Activated CD4-positive, alpha-beta T cell treated with anti-CD3 and anti-CD28 coated beads for 1 hour (primary cell): Measurements from ENCODE around the gene TINAG.
"Not testable (repeated sequence)": the region's sequence is repeated elsewhere in the genome, so short reads cannot be mapped to it uniquely, and the experiment has no call there.

Experiments used
- DNase-seq: peaks from one replicate; pipeline ENCODE4 v3.0.0-alpha.2; 2020

TINAG gene

DNA sequence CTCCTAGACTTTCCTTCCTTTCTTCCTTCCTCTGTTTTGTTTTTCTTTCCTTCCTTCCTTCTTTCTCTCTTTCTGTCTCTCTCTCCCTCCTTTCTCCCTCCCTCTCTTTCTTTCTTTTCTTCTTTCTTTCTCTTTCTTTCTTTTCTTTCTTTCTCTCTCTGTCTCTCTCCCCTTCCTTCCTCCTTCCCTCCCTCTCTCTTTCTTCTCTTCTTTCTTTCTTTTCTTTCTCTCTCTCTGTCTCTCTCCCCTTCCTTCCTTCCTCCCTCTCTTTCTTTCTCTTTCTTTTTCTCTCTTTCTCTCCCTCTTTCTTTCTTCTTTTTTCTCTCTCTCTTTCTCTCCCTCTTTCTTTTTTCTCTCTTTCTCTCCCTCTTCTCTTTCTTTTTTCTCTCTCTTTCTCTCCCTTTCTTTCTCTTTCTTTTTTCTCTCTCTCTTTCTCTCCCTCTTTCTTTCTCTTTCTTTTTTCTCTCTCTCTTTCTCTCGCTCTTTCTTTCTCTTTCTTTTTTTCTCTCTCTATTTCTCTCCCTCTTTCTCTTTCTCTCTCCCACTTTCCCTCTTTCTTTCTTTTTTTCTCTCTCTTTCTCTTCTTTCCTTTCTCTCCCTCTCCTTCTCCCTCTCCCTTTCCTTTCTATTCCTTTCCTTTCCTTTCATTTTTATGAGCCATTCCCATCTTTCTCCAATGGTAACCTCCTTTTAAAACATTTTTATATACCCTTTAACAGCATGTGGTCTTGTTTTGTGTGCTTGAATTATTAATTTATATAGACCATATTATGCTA is 2.3 kb downstream of the TINAG start:
- no peak for DNase-seq

- DNase-seq = no peak
Observed at GRCh38 chr6:54315656-54316055, 7.4 kb downstream of the TINAG start.

DNA sequence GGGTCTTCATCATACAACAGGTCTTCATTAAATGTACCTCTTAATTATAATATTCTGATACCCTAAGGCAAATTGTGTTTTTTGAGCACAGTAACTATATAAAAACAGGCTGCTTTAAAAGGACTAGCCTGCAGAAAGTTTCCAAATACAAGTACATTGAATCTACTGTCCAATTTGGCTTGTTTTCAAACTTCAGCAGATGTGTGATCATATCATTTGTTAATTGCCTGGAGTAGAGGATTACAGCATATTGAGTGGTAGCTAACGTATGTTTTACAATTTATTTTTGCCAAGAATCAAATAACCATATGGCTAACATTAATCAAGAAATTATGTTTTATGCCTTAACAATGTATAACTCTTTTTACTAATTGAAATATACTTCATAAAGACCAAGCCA is 12.6 kb downstream of the TINAG start:
- DNase-seq = no peak

DNA sequence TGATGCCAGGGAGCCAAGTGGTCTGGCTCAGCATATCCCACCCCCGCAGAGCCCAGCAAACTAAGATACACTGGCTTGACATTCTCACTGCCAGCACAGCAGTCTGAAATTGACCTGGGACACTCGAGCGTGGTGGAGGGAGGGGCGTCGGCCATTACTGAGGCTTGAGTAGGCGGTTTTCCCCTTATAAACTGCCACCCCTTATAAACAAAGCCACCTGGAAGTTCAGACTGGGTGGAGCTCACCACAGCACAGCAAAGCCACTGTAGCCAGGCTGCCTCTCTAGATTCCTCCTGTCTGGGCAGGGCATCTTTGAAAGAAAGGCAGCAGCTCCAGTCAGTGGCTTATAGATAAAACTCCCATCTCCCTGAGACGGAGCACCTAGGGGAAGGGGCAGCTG is 19.4 kb downstream of the TINAG start:
- DNase-seq = no peak

DNA sequence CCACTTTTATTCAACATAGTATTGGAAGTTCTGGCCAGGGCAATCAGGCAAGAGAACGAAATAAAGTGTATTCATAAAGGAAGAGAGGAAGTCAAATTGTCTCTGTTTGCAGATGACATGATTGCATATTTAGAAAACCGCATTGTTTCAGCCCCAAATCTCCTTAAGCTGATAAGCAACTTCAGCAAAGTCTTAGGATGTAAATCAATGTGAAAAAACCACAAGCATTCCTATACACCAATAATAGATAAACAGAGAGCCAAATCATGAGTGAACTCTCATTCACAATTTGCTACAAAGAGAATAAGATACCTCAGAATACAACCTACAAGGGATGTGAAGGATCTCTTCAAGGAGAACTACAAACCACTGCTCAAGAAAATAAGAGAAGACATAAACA is 23.3 kb downstream of the TINAG start:
- not testable (repeated sequence) for DNase-seq

- no peak for DNase-seq
Observed at GRCh38 chr6:54335871-54336270, 27.6 kb downstream of the TINAG start.

DNA sequence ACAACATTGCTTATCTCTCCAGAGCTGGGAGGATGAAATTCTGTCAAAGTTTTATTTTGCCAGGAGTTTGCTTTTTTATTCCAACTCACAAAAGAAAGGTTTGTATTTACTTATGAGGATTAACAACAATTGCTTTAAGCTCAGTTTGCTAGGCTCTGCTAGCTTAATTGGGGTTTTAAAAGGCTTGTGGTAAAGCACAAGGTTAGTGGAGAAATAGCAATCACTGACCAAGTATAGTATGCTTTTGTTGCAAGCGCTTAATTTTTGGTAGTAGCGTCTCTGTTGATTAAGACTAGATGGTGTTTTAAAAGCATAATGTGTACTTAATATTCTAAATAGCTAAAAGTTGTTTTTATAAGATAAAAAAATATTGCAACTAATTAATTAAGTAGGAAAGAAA is 45.7 kb downstream of the TINAG start:
- DNase-seq = no peak

DNA sequence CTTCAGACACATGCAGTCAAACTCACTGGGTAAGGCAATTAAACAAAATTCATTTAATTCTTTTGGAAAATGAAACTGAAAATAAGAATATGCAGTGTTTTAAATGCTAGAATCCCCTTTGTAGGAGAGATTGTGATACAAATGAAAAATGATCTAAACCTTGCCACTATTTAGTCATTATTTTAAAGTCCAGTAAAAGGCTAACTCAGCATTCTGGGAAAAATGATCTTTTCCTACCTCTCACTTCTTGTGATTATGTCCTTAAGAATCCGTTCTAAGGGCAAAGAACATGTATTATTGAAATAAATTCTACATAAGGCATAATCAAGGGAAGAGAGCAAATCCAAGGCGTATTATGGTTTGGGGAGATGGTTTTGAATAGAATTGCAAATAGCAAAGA is 46.4 kb downstream of the TINAG start:
- no peak for DNase-seq

GRCh38 chr6:54357141-54357540 is 48.9 kb downstream of the TINAG start:
- DNase-seq = no peak

- DNase-seq = no peak
Observed at GRCh38 chr6:54361188-54361587, 52.9 kb downstream of the TINAG start.

GRCh38 chr6:54361734-54362133 is 53.5 kb downstream of the TINAG start:
- DNase-seq = no peak

DNA sequence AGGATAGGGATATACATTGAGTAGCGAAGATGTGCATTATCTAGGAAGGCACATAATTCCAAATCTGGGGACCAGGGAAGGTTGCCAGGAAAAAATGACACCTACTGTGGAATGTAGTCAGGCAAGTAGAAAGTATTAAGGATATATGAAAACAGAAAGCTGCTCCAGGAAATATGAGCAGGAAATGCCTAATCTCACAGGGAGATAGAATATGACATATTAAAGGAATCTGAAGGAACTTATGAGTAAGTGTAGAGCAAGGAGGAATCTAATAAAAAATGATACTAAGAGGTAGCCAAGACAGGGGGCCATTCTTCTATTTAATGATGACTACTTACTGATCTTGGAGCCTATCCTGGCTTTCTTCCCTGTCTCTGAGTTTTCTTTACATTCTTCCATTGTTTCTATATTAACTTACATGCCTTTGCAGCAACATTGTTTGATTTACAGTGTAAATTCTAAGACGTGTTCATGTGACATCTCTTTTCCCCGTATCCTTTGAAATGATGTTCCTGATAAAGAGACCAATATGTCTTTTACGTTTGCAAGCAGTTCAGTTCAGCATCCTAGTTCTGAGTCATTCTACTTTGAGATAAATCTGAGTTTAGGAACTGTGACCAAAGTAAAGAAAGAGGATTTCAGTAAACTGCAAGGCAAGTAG is 58.6 kb downstream of the TINAG start:
- no peak for DNase-seq

DNA sequence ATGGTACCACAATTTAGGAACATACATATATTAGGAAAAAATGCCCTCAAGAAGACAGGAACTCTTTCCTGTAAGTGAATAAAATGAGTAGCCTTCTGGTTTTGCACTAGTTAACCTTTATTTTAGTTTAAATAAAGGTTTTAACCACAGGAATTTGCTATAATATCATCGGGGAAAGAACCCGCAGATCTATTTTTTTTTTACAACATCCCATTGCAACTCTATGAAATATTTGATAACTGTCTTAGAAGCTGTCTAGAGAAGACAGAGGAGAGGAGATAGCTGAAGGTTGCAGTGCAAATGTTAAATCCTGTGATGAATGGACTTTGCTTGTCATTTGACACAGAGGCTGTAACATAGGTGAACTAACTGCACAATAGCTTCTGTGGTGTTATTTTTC is 69.5 kb downstream of the TINAG start:
- no peak for DNase-seq

DNA sequence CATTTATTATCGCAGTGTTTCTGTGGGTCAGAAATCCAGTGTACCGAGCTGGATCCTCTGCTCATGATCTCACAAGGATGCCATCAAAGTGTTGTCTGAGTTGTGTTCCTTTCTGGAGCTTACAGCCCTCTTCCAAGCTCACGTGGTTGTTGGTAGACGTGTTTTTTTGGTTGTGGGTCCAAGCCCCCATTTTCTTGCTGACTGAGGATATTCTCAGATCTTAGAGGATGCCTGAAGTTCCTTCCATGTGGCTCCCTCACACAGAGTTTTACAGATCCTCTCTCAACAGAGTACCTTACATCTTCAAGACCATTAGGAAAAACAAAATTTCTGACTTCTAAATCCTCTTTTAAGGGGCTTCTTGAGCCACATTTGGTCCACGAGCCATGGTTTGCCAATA is 78.1 kb downstream of the TINAG start:
- no peak for DNase-seq

- no peak for DNase-seq
Observed at GRCh38 chr6:54390362-54390761, 82.1 kb downstream of the TINAG start.

DNA sequence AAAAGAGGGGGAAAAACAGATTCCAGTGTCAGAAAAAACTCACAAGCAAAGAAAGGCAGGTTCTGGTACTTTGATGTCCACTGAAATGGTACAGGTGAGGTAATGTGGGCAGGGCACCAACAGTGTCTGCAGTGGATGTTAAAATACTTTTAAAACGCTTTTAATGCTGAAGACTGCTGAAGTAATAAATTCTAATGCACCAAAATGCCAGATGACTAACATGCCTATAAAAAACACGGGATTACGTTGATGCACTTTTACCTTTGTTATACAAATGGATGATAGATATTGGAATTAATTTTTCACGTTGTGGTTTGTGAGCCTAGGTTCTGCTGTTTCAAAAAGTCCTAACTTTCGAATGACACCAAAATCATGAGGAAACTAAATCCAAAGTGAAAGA is 83.3 kb downstream of the TINAG start:
- no peak for DNase-seq

DNA sequence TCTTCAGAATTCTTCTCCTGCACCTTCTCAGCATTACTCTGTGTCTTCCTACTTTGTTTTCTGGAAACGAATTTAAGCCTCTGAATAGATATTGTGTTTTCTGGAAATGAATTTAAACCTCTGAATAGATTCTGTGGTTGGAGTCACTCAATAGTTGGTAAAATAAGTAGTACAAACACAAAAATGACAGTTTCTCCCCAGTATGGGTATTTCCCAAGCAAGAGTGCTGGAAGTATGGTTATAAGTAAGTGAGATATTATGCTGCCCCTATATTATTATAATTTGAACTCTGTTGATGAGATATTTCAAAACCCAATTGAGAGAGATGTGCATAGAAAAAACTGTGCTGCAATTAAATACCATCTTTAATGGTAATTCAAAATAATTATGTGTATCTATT is 94.9 kb downstream of the TINAG start:
- no peak for DNase-seq

DNA sequence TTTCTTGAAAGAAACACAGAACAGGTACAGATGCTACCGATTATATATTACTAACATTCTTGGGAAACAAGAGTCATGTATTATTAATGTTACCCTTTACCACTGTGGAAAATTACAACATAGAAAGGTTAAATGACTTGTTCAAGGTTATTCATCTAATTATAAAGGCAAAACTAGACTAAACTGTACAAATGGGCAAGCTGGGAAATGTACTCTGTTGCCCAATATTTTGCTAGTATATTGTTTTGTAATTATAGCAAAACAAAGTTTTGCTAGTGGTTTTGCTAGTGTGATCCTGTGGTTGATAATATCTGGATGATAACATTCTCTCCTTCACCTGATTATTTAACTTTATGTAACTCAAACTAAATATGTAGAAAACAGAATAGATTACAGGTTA is 96.5 kb downstream of the TINAG start:
- no peak for DNase-seq

GRCh38 chr6:54411767-54412166 is 103.5 kb downstream of the TINAG start:
- no peak for DNase-seq

DNA sequence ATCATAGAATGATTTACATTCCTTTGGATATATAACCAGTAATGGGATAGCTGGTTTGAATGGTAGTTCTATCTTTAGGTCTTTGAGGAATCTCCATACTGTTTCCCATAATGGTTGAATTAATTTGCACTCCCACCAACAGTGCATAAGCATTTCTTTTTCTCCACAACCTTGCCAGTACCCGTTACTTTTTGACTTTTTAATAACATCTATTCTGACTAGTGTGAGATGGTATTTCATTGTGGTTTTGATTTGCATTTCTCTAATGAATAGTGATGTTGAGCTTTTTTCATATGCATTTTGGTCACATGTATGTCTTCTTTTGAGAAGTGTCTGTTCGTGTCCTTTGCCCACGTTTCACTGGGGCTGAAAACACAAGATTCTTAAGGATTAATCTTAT is 107.3 kb downstream of the TINAG start:
- DNase-seq = no peak

DNA sequence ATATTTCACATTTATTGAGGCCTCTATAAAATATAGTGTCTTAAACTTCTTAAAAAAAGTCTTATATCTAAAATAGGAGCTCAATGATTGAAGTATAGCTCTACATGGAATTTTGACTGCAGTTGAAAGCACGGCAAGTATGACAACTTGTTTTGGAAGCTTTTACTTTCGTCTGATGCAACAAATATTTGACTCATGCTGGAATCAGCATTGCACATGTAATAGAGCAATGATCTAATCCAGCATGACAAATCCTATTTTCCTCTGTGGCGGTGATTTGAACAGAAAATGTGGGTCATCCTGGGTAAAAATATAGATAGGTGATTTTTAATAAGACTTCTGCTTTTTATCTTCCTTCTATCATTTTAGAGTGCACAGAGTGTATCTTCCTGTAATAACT is 111.6 kb downstream of the TINAG start:
- no peak for DNase-seq

DNA sequence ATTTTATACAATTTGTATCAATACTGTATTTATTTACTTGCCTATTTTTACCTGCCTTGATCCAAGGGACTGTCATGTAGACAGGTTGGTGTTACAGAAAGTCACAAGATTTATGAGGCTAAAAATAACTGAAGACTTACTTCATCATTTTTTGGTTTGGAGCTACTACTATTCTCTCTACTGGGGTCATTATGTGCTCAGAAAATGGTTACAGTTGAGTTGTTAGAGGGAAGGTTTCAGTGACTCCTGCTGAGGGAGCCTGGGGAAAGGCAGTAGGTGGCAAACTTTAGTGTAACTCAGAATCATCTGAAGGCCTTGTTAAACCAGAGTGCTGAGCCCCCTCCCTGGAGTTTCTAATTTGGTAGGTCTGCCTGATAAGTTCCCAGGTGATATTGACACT is 118.8 kb downstream of the TINAG start:
- no peak for DNase-seq

DNA sequence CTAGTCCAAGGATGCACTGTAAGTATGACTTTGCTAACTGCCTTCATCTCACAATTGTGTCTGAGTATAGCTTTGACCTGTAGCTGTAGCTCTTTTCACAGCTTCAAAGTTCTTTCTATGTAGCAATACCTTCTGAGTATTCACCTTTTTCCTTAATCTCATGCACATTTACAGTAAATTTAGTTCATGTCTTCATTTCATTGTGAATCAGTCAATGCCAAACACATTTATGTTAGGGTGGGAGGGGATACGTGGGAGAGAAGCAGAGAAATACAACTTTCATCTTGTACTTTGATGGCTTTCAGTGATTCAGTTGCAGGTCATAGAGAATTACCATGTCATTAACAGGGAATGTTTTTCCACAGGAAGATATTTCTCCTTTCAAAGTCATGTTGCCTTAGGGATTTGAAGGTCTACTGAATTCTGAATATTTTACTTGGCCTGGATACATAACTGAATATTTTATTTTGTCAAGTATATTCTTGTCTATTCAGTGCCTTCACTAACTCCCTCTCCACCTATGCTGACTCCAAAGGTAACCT is 119.2 kb downstream of the TINAG start:
- no peak for DNase-seq

GRCh38 chr6:54428431-54428830 is 120.2 kb downstream of the TINAG start:
- DNase-seq = no peak

GRCh38 chr6:54431466-54431865 is 123.2 kb downstream of the TINAG start:
- no peak for DNase-seq
